Uterus (tissue), 2 donors: ENCODE measurements around the gene DMRT2.

Experiments used
- CTCF ChIP-seq, 4 experiments: fragments of 200-600 bp in 2 of 4; fragments of 450-650 bp in 2 of 4; sonication (generic) in 2 of 4; IDR thresholded peaks; one replicate each; pipeline ENCODE4 v1.5.1; 2016 to 2019; ENCODE audit warnings: antibody characterized with exemption in 4 of 4, mild to moderate bottlenecking in 2 of 4, moderate library complexity in 1 of 4
- POLR2A ChIP-seq, 2 donors: fragments of 450-650 bp; IDR thresholded peaks; one replicate each; pipeline ENCODE4 v1.6.1; 2016; ENCODE audit warnings: antibody characterized with exemption in 2 of 2, mild to moderate bottlenecking in 1 of 2, moderate library complexity in 1 of 2

- no peak for TF ChIP-seq CTCF (IDR thresholded peaks at IDR 0.05)
- TF ChIP-seq POLR2A (IDR thresholded peaks at IDR 0.05) = no peak
These were observed 25.0 kb upstream of the DMRT2 start for GRCh38 chr9:1025131-1025530.
